Ecto neural progenitor cell (in vitro differentiated cells): ENCODE results near the gene CCR9.

ENCODE experiments used
- DNase-seq: peaks from one replicate; pipeline ENCODE4 v3.0.0-alpha.2; 2018; ENCODE audit warnings: low spot score

The CCR9 gene

DNA sequence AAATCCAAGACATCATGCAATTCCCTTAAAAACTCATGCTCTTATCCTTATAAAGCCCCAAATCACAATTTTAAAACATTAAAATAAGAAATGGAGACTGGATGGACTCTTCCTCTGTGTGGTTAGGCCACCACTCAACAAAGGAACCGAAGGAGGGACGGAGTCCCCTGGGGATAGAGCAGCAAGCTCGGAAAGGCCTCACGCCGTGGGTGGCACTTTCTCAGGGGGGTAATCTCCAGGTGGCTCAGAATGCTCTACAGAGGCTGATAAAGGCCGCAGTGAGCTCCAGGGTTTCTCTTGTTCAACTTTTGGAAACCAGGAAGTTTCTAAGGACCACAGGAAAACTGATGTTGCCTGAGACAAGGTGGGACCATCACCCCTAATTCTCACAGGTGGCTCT lies 23.2 kb downstream of the CCR9 start:
- DNase-seq, result no peak

DNA sequence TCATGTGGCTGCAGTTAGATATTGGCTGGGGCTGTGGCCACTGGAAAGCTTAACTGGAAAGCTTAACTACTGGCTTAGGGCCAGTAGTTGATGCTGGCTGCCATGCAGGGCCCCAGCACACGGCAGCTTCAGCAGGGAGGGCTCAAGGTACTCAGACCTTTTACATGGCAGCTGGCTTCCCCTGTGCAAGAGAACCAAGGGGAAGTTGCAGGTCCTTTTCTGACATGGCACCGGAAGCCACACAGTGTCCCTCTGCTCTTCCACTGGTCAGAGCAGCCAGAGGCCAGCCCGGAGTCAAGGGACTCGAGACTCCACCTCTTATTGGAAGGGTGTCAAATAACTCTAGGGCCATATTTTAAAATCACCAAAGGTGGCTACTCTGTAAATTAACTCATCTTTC lies 24.5 kb downstream of the CCR9 start:
- no peak for DNase-seq

DNA sequence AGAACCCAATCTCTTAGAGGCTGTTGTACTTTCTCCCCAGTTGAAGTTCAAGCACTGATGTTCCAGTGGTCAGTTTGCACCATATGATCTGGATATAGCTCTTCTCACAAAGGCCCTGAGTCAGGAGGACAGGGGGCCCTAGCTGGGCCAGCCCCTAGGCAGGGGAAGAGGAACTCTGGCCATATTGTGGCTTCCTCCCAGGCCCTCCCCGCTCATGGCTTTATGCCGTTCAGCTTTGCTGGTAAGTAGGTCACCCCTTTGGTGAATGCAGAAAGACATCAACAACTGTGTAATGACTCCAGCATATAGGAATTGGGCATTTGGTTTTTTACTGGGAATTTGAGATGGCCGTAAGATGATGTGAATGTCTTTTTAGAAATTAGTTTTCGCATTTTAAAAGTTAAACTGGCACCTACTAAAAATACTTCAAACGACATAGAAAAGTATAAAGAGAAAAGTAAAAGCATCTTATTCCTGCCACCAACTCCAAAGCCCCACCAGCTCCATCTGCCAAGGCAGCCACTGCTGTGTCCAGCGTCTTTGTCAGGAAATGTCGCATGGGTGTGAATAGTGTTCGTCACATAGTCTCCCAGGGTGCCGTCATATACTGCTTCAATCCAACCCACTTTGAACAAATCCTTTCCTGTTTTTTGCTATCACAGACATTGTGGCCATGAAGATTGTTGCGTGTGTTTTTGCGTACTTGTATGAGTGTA lies 25.3 kb downstream of the CCR9 start:
- DNase-seq, result no peak

GRCh38 chr3:45912435-45912834 lies 26.1 kb downstream of the CCR9 start:
- no peak for DNase-seq

DNA sequence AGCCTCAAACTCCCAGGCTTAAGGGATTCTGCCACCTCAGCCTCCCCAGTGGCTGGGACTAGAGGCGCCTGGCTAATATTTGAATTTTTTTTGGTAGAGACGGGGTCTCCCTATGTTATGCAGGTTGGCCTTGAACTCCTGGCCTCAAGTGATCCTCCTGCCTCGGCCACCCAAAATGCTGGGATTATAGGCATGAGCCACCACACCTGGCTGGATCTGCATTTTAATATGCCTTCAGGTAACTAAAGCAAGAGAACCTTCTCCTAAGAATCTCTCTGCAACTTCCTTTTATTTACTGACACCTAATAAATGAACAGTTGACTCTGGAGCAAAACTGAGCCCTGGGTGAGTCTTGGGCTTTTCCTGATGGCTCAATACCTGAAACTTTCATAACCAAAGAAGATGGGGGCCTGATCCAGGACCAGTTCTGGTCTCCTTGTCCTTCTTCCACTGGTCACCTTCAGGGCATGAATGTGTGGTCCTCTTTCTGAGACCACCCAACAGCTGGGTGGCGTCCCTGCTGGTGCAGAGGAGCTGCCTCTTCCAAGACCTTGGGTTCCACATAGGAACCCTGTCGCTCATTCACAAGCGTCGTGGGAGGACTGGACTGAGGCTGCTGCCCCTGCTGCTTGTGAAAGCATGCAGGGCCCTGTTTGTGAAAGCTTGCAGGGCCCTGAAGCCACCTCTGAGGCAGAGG lies 28.2 kb downstream of the CCR9 start:
- no peak for DNase-seq

DNA sequence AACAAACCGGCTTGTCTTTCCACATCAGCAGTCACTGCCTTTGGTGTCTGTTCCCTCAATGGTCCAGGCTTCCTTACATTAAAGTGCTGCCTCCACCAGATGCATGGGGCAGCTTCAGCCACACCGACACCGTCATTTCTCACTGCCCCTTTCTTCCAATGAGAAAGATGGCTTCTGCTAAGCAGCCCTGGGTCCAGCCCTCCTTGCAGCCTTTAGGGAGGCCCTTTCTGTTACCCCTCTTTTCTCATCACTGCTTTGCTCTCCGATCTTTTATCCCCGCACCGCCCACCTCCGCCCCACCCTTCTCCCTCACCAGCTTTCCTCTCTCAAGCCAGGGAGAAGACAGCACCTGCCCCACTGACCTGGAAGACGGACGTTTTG lies 28.7 kb downstream of the CCR9 start:
- no peak for DNase-seq

DNA sequence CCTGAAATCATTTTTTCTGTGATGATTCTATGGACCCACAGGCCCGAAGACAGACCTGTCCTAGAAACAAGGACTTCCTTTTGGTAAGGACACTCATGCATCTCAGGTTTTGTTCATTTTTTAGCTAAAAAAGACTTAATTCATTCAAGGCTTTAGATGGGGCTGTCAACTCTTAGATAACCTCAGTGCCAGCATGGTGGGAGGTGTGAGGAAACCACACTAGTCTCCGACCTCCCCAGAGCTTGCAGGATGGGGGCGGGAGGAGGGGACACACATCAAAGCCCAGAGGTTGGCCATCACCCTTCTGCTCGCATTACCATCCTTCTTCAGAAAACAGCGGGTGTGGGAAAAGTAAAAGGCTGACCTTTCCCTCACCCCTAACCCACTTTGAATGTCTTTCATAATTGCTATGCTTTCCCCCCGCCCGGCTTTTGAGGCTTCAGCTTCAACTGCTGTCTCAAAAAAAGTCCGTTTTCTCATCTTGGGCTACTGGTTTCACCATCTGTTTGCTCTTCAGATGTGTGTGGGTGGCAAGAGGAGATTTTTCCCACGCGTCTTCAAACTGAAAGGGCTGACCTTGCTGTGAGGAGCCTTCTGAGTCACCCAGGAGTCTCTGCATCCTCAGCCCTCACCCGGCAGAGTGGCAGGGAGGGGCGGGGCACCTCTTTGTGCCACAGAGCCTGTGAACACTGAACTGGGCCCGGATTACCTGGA lies 29.3 kb downstream of the CCR9 start:
- DNase-seq, result no peak

DNA sequence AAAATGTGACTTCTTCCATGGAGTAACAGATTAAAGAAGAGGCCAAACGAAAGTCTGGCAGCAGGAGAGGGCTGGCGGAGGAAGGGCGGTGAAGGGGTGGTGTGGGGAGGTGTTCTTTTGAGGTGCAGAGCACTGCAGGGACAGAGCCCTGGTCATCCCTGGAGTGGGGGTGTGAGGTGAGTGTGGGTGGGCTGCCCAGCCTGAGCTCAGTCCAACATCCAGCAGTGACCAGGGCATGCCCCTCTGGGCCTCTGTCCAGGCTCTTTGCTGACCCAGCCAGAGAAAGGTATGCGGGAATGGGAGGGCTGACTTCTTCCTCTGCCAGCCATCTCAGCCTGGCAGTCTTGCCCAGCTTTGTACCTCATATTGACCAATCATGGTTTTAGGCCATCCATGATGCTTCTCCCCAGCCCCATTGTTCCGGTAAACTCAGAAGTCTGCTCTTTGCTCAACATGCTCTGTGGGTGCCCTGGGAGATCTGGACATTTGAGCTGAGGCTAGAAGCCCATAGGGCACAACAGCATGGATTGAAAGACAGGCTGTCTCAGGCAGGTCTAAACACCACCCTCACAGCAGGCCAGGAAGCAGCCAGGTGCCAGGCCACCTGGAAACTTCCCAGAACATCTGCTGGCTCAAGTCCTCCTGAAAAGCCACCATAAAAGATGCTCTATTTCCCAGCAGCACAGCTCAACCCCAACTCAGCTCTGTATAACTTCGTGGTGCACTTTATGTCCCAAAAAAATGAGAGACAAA lies 31.0 kb downstream of the CCR9 start:
- DNase-seq, result no peak

DNA sequence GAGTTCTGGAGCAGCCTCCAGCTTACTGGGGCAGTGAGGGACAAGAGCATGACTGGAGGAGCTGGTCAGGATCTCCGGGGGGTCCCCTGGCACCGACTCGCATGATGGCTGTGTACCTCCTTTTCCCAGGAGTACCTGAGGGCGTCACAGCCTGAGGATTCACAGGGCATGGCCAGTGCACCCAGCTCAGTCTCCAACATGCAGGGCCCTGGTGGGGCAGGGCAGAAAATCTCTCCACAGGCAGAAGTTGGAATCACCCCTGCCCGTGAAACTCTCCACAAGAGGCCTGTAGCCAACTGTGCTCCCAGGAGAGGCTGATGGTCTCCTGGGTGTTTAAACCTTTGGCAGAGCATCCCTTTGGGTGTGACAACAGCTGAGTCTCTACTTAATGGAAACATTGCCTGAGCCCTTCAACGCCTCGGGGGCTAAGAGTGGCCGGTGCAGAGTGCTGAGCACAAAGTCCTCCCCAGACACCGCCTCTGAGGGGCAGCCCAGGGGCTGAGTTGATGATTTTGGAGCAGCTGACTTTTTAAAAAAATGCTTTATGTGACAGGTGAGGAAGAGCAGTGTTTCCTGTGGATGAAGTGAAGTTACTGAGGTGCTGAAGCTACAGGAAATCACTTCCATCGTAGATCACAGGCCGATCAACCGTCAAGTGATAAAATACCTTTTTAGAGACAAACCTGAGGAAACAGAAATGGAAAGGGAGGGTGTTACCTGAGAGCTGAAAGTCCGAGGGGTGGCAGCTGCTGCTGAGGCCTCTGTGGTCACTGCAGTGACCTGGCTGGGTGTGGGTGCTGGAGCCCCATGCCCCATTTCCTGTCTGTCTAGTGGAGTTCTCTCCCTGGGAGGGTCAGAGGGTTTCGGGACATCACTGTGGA lies 35.1 kb downstream of the CCR9 start:
- DNase-seq, result no peak

- DNase-seq, result no peak
Measured at GRCh38 chr3:45922039-45922326, 35.6 kb downstream of the CCR9 start.

DNA sequence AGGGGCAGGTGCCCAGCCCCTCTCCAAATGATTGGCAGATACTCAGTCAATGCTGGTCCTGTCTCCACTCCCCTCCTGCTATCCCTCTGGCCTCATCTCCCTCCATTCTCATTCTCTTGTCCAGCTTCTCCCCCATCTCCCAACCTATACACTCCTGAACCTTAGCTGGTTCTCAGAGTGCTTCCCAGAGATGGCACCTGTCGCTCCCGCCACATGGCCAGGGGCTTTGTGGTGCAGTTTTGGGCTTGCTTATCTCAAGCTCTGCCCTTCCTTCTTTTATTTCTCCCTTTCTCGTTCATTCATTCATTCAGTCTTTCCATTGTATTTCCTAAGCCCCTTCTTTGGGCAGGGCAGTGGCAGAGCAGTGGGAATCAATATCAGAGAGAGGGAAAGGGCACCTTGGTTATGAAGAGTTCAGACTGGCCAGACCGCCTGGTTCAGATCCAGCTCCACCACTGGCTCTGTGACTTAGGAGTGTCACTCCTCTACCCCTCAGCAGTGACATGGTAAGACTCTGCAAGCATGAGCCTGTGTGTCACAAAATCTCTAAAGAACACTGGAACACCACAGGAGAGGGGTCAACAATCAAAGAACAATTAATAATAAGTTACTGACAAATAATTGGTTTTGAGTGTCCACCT lies 36.7 kb downstream of the CCR9 start:
- DNase-seq, result no peak

GRCh38 chr3:45923755-45924154 lies 37.4 kb downstream of the CCR9 start:
- DNase-seq, result no peak

DNA sequence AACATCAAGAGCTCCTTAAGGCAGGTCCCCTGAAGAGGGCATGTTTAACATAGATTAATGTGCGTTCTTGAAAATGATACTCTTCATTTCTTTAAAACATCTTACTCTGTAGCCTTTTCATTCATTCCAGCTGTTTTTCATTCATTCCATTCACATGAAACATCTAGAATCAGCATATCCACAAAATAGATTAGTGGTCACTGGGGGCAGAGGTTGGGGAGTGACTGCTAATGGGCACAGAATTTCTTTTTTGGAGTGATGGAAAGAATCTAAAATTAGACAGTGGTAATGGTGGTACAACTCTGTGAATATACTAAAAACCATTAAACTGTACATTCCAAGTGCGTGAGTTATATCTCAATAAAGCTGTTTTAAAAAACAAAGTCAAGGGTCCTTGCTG lies 41.5 kb downstream of the CCR9 start:
- no peak for DNase-seq

GRCh38 chr3:45929042-45929679 lies 42.8 kb downstream of the CCR9 start:
- no peak for DNase-seq

DNA sequence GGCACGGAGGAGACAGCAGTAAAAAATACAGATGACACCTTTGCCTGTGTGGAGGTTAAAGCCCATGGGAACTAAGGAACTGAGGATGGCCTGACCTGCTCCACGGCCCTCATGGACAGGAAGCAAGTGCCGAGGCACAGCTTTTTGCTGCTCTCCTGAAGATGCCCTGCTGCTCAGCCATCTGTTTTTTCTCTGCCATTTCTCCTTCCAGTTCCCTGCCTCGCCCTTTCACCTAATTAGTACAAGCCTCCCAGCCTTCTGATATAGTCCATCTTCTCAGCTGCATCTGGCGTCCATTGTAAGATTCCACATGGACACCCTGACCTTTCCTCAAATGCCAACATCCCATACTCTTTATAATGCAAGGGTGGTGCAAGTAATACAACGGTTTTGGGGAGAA lies 45.2 kb downstream of the CCR9 start:
- no peak for DNase-seq

DNA sequence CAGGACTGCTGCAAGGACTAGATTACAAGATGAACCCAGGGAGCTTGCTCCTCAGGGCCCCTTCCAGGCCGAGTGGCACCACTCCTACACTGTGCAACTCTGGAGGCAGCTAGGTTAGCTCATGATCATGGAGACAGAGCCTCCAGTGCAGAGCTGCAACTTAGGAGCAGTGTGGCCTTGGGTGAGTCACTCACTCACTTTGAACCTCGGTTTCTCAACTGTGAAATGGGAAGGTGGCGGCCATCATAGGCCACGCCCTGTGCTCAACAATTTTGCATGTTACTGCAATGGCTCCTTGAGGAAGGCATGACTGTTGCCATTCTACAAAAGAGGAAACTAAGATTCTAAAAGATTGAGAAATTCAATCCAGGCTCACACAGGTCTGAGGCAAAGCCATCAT lies 45.8 kb downstream of the CCR9 start:
- DNase-seq, result no peak

DNA sequence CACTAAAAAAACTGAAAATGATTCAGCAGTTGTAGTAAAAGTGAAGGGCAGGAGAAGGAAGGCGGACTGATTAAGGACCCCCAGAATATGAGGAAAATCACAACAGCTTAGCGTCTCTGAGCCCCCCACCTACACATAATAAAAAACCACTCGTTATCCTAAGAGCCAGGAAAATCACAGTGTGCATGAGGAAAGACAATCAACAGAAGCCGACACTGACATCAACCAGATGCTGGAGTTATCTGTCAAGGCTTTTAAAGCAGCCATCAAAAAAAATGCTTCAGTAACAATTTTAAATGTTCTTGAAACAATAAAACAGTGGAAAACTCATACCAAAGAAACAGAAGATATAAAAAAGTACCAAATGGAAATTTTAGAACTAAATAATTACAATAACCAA lies 47.2 kb downstream of the CCR9 start:
- DNase-seq, result no peak

- no peak for DNase-seq
Measured at GRCh38 chr3:45936261-45936660, 49.9 kb downstream of the CCR9 start.

DNA sequence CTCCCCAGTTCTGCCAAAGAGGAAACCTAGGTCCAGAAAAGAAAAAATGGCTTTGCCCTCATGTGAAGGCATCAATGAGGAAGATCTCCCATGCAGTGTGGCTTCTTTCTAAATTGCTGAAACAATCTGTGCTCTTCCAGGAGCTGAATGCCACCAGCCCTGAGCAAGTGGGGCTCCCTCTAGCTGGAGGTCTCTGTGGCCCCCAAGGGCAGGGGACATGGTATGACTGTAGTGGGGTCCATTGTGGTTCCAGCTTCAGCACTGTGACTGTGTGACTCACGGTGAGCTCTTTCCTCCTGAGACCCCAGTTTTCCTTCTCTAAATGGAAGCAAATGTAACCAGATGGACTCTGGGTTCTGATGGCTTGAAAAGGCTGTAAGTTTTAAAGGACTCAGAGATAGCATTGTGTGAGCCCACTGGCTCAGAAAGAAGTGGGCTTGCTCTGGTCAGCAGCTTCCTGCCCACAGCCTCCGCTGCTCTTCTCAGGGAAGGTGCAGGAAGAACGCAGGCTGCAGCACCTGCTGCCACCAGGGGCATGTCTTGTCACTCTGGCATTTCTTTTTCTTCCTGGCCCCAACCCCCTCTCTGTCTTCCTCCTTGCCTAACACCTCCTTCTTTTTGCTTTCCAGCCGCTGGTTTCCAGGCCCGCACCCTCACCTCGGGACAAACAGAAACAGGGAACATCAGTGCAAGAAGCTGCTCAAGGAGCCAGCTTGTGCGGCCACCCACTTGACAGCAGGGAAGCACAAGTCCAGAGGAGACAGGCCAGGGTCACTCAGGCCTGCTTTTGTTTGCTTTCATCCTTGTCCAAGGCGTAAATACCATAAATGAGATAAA lies 51.1 kb downstream of the CCR9 start:
- no peak for DNase-seq

DNA sequence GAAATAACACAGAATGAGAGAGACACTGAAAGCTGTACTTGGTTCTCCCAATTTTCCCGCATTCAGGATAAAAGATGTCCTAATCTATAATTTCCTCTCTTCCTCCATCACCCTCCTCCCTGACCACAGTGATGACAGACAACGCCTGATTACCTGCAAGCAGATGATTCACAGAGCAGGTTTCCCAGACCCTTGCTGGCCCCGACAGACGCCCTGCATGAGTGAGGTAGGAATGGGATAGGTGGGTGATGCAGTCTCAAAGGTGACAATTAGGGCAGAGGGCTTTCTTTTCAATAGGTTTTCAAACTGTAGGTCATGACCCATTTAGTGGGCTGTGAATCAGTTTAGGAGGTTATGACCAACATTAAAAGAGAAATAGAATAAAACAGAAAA lies 51.7 kb downstream of the CCR9 start:
- DNase-seq, result no peak
